Measurements from ENCODE around the gene GSK3A.

GSK3A gene

DNA sequence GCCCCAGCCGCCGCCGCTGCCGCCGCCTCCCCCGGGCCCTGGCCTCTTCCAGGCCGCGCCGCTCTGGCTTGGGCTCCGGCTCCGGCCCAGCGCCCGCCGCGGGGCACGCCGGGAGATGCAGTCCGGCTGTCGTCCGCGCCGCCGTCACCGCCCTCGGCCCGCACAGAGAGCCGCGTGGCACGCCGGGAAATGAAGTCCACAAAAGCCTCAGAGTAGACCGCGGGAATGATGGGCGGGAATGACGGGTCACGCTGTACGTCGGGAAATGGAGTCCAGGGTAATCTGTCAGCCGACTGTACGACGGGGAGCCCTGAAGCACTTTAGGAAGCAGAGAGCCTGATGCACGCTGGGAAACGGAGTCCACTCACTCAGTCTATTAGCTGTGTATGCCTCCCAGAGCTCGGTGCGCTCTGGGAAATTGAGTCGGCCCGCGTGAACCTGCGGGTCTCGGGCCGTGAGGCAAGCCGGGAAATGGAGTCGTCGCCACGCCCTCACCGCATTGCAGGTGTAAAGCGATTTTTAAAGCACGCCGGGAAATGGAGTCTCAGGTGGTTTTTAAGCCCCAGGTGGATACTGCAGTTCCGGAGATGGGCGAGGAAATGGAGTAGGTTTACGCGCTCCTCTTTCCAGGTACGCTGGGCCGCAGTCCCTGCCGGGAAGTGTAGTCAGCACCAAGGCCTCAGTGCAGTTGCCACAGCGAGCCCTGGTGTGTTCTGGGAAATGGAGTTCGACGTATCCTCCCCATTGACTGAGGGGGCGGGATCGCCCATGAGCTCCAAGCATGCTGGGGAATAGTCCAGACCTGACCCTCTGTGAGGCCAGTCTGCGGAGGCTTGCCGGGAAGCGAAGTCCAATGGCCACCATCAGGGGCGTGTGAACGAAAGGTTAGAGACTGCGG is at the start of gene GSK3A:
Gene GSK3A (minus strand): TSS at position 91 of the 898 bp plus-strand sequence. CDS start 137 bp downstream, outside the sequence.
- TF ChIP-seq, protein P1, sequence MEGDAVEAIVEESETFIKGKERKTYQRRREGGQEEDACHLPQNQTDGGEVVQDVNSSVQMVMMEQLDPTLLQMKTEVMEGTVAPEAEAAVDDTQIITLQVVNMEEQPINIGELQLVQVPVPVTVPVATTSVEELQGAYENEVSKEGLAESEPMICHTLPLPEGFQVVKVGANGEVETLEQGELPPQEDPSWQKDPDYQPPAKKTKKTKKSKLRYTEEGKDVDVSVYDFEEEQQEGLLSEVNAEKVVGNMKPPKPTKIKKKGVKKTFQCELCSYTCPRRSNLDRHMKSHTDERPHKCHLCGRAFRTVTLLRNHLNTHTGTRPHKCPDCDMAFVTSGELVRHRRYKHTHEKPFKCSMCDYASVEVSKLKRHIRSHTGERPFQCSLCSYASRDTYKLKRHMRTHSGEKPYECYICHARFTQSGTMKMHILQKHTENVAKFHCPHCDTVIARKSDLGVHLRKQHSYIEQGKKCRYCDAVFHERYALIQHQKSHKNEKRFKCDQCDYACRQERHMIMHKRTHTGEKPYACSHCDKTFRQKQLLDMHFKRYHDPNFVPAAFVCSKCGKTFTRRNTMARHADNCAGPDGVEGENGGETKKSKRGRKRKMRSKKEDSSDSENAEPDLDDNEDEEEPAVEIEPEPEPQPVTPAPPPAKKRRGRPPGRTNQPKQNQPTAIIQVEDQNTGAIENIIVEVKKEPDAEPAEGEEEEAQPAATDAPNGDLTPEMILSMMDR (IDR thresholded peaks at IDR 0.05; ENCODE audit: low read depth, low read length, missing control alignments) = no peak
- peak; percentile 98 for DNase-seq (ENCODE audit: extremely low read depth, low read depth)
- peak within 1 kb of the TSS; percentile 77 for H3K4me3 ChIP-seq (replicated peaks; ENCODE audit: low read depth, low read length)

- TF ChIP-seq, protein P1 (IDR thresholded peaks at IDR 0.05; ENCODE audit: low read depth, low read length, missing control alignments) = no peak
- no peak for DNase-seq (ENCODE audit: extremely low read depth, low read depth)
- H3K4me3 ChIP-seq (replicated peaks; ENCODE audit: low read depth, low read length) = no peak overlapping the region
Observed at GRCh38 chr19:42291435-42291810, 49.0 kb upstream of the GSK3A start.

DNA sequence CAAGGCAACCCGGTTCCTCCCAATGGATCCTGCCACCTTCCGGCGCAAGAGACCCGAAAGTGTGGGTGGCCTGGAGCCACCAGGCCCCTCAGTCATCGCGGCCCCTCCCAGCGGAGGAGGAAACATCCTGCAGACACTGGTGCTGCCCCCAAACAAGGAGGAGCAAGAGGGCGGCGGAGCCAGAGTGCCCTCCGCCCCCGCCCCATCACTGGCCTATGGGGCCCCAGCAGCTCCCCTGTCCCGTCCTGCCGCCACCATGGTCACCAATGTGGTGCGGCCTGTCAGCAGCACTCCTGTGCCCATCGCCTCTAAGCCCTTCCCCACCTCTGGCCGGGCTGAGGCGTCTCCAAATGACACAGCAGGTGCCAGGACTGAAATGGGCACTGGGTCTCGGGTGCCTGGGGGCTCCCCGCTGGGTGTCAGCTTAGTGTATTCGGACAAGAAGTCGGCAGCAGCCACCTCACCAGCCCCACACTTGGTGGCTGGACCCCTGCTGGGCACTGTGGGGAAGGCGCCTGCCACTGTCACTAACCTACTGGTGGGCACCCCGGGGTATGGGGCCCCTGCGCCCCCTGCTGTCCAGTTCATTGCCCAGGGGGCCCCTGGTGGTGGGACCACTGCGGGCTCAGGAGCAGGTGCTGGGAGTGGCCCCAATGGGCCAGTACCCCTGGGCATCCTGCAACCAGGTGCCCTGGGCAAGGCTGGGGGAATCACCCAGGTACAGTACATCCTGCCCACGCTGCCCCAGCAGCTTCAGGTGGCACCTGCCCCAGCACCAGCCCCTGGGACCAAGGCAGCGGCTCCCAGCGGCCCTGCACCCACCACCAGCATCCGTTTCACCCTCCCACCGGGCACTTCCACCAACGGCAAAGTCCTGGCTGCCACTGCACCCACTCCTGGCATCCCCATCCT is 48.4 kb upstream of the GSK3A start:
- TF ChIP-seq, protein P1 (IDR thresholded peaks at IDR 0.05; ENCODE audit: low read depth, low read length, missing control alignments) = peak; percentile 63
- no peak overlapping the region for H3K4me3 ChIP-seq (replicated peaks; ENCODE audit: low read depth, low read length)
- DNase-seq (ENCODE audit: extremely low read depth, low read depth) = no peak

GRCh38 chr19:42290136-42290522 is 47.7 kb upstream of the GSK3A start:
- TF ChIP-seq, protein P1 (IDR thresholded peaks at IDR 0.05; ENCODE audit: low read depth, low read length, missing control alignments) = no peak
- H3K4me3 ChIP-seq (replicated peaks; ENCODE audit: low read depth, low read length) = no peak overlapping the region
- no peak for DNase-seq (ENCODE audit: extremely low read depth, low read depth)

DNA sequence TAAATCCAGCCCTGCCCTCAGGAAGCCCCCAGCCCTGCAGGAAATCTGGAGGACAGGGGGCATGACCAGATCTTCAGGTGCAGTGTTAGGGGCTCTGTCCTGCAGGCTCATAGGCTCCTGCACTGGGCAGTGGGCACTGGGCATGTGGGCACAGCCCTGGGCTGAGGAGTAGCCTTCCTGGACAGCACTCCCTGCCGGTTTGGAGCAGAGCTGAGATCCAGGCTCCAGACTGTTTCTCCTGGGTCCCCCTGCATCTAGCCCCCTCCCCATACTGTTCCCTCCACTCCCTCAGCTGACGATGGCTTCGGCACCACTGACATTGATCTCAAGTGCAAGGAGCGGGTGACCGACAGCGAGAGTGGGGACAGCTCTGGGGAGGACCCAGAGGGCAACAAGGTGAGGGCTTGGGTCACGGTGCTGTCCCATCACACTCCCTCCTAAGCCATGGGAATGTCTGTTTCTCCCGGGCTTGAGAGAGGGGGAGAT is 47.2 kb upstream of the GSK3A start:
- no peak for DNase-seq (ENCODE audit: extremely low read depth, low read depth)
- TF ChIP-seq, protein P1 (IDR thresholded peaks at IDR 0.05; ENCODE audit: low read depth, low read length, missing control alignments) = no peak
- no peak overlapping the region for H3K4me3 ChIP-seq (replicated peaks; ENCODE audit: low read depth, low read length)

DNA sequence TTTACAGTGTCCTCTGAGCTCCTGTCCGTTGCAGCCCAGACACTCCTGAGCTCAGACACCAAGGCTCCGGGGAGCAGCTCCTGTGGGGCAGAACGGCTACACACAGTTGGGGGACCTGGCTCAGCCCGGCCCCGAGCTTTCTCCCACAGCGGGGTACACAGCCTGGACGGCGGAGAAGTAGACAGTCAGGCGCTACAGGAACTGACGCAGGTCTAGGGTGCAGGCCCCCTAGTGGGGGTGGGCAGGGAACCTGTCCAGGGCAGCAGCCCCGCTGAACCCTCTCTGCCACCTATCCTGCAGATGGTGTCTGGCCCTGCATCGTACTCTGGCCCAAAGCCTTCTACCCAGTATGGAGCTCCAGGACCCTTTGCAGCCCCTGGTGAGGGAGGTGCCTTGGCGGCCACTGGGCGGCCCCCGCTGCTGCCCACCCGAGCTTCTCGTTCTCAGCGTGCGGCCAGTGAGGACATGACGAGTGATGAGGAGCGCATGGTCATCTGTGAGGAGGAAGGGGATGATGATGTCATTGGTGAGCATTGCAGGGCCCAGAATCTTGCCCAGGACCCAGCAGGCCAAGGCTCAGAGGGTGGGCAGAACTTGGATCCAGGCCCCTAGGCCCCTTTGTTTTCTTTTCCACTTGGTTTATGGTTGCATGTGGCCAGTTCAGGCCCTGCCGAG is 46.6 kb upstream of the GSK3A start:
- no peak for DNase-seq (ENCODE audit: extremely low read depth, low read depth)
- TF ChIP-seq, protein P1 (IDR thresholded peaks at IDR 0.05; ENCODE audit: low read depth, low read length, missing control alignments) = no peak
- H3K4me3 ChIP-seq (replicated peaks; ENCODE audit: low read depth, low read length) = no peak overlapping the region
